Spleen (tissue), 11 donors: ENCODE measurements around the gene SPDYE4. TPM values are rescaled to one million over a fixed set of nuclear protein-coding genes. Genes with fewer than 3 reads are reported as not detected.

Experiments
- DNase-seq: peaks from one replicate; pipeline ENCODE4 v3.0.0-alpha.2; 2020
- H3K27ac ChIP-seq, 8 donors: fragments of 200-600 bp; sonication (generic) in 7 of 8; 1 replicate in 4 of 8; 2 replicates in 4 of 8; pipeline versions ENCODE4 v1.5.0 to v1.8.0; 2016 to 2021; ENCODE audit warnings: inconsistent platforms in 4 of 8, mild to moderate bottlenecking in 4 of 8, moderate library complexity in 1 of 8
- H3K27me3 ChIP-seq, 7 donors: fragments of 200-600 bp; sonication (generic) in 6 of 7; replicated peaks in 1 of 7; 1 replicate in 4 of 7; 2 replicates in 3 of 7; pipeline versions ENCODE4 v1.5.0 to v1.8.0; 2016 to 2021; ENCODE audit warnings: inconsistent platforms in 3 of 7, mild to moderate bottlenecking in 1 of 7
- H3K36me3 ChIP-seq, 6 donors: fragments of 200-600 bp; sonication (generic) in 5 of 6; 1 replicate in 4 of 6; 2 replicates in 2 of 6; pipeline versions ENCODE4 v1.5.0 to v1.8.0; 2016 to 2021; ENCODE audit warnings: inconsistent platforms in 2 of 6
- H3K4me1 ChIP-seq, 6 donors: fragments of 200-600 bp; sonication (generic) in 5 of 6; 1 replicate in 3 of 6; 2 replicates in 3 of 6; pipeline versions ENCODE4 v1.5.0 to v1.8.0; 2016 to 2021; ENCODE audit warnings: inconsistent platforms in 3 of 6
- H3K4me3 ChIP-seq, 8 donors: fragments of 200-600 bp; sonication (generic) in 7 of 8; 1 replicate in 4 of 8; 2 replicates in 4 of 8; pipeline versions ENCODE4 v1.5.0 to v1.8.0; 2016 to 2021; ENCODE audit warnings: inconsistent platforms in 4 of 8, mild to moderate bottlenecking in 4 of 8, moderate library complexity in 2 of 8
- H3K9me3 ChIP-seq, 8 donors: fragments of 200-600 bp; sonication (generic) in 7 of 8; 1 replicate in 4 of 8; 2 replicates in 4 of 8; pipeline versions ENCODE4 v1.5.0 to v1.8.0; 2016 to 2021; ENCODE audit warnings: inconsistent platforms in 4 of 8
- POLR2A ChIP-seq, 3 donors: fragments of 450-650 bp; IDR thresholded peaks; one replicate each; pipeline ENCODE4 v1.5.1; 2017; ENCODE audit warnings: antibody characterized with exemption in 3 of 3, mild to moderate bottlenecking in 1 of 3
- POLR2AphosphoS5 ChIP-seq, 3 donors: sonication (generic); formaldehyde crosslinking; IDR thresholded peaks; one replicate each; pipeline ENCODE4 v1.5.1; 2017; ENCODE audit warnings: antibody characterized with exemption in 3 of 3
- WGBS, 5 donors: extraction: QIAGEN DNeasy Blood & Tissue Kit in 3 of 5; methylation state at CpG; one replicate each; pipeline versions ENCODE4 v1.1.5 to v1.1.7; 2013 to 2018; 5-methylcytosine and 5-hydroxymethylcytosine counted together
- intact Hi-C: fragments of 100-400 bp; cut with DNase I; formaldehyde crosslinking; loops from one replicate; pipeline ENCODE4 v1.15.0; 2023; ENCODE audit warnings: low total_unique reads
- polyA plus RNA-seq, 3 donors: library from polyadenylated mRNA; stranded (reverse); fragments of 200-250 nt; gene quantifications; one replicate each; pipeline ENCODE4 v1.2.1, GENCODE V29; 2013
- total RNA-seq, 7 donors: library from RNA; depleted of rRNA in 3 of 7; stranded (reverse); fragments of >200 nt in 3 of 7; fragmentation: NEBNext Ultra II Directional in 4 of 7; extraction: Animal tissue kit (Norgen Biotek cat#: 25700) in 4 of 7; gene quantifications; one replicate each; pipeline versions ENCODE4 v1.1.0 to v1.2.1, GENCODE V29; 2016 to 2021
- TF ChIP-seq, protein P1 (sequence below), 11 experiments: fragments of 200-600 bp in 7 of 11; fragments of 450-650 bp in 4 of 11; sonication (generic) in 4 of 11; IDR thresholded peaks in 8 of 11; conservative IDR thresholded peaks in 3 of 11; 1 replicate in 7 of 11; 2 replicates in 4 of 11; pipeline versions ENCODE4 v1.4.0 to v1.8.0; 2016 to 2021; ENCODE audit warnings: antibody characterized with exemption in 11 of 11, inconsistent platforms in 4 of 11, mild to moderate bottlenecking in 1 of 11
- donor health status: healthy with polysubstance abuse.
- donor health status: DM: no; HTN: no; CAD: no; lungs with moderate emphysema.
- donor health status: DM: no; HTN: no; CAD: no.
- donor health status: Bipolar disorder and iron deficiency.
- donor health status: healthy.
- donor health status: DM: no; HTN: no; CAD: no.
- donor health status: DM: yes; HTN: yes; CAD: no.

Gene SPDYE4
- total and polyA plus RNA-seq, 10 donors = not detected

DNA sequence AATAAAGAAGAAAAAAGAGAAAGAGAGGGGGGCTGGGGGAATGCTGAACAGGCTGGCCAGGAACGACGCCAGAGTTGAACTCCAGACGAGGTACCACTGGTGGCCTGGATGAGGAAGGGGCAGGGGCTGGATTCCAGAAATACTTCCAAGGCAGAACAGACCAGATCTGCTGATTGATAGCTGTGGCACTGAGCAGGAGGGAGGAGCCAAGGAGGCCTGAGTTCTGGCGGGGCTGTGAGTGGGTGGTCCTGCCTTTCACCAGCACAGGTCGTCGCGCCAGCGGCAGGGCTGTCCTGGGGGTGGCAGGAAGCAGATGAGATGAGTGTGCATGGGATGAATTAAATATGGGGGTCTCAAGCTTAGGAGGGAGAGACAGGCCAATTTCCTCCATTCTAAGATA lies 19.2 kb downstream of the SPDYE4 start:
- 54 to 70% (median 61%) methylated on average over 8 of the region's 8 CpGs for WGBS, 5 donors
- Histone ChIP-seq H3K4me1 (peaks cover 0 to 14% (median 6%) of the 10 kb centered on the region in 6 donors), H3K27ac (no peak overlapping the region), H3K27me3 (peaks cover 0 to 46% (median 0%) of the 10 kb centered on the region in 7 donors), H3K9me3 (no peaks in the 10 kb centered on the region), H3K4me3 (no peak overlapping the region), H3K36me3 (no peaks in the 10 kb centered on the region)
- TF ChIP-seq, protein P1, sequence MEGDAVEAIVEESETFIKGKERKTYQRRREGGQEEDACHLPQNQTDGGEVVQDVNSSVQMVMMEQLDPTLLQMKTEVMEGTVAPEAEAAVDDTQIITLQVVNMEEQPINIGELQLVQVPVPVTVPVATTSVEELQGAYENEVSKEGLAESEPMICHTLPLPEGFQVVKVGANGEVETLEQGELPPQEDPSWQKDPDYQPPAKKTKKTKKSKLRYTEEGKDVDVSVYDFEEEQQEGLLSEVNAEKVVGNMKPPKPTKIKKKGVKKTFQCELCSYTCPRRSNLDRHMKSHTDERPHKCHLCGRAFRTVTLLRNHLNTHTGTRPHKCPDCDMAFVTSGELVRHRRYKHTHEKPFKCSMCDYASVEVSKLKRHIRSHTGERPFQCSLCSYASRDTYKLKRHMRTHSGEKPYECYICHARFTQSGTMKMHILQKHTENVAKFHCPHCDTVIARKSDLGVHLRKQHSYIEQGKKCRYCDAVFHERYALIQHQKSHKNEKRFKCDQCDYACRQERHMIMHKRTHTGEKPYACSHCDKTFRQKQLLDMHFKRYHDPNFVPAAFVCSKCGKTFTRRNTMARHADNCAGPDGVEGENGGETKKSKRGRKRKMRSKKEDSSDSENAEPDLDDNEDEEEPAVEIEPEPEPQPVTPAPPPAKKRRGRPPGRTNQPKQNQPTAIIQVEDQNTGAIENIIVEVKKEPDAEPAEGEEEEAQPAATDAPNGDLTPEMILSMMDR (IDR thresholded peaks at IDR 0.05 in 8 of 11, conservative IDR thresholded peaks at IDR 0.05 in 3 of 11) = no peak
- TF ChIP-seq POLR2AphosphoS5 (IDR thresholded peaks at IDR 0.05) = no peak
- no peak for TF ChIP-seq POLR2A (IDR thresholded peaks at IDR 0.05)
- DNase-seq = no peak
- intact Hi-C loops = no loop called here

DNA sequence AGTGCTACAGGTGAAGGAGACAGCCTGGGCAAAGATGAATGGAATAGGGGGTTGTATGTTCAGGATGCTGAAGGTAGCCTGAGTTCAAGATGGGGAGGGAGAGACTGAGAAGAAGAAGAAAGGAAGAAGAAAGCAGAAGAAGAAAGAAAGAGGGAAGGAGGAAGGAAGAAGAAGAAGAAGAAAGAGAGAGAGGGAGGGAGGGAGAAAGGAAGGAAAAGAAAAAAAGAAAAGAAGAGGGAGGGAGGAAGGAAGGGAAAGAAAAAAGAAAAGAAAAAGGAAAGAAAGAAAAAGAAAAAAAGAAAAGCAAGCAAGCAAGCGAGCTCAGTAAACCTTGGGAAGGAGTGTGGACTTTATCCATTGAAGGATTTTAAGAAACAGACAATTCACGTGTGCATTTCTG lies 21.6 kb downstream of the SPDYE4 start:
- no peak for DNase-seq

DNA sequence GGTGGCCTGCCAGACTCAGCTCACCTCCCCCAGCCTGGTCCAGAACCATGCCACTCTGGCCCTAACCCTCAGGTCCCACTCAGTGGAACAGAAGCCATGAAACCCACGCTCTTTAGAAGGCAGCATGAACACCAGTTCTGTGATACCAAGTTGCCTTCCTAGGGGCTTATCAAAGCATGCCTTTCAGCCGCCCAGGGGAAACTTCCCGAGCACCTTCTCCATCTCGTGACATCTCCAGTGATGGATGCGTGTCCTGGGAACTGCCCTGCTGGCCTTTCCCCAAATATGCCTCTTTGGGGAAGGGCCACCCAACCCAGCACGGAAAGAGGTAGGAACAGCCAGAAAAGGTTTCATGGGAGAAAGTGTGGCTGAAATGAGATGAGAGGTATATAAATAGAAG lies 22.0 kb downstream of the SPDYE4 start:
- WGBS, 5 donors = 74 to 81% (median 78%) methylated on average over 6 of the region's 6 CpGs
- H3K27me3 ChIP-seq = peaks cover 0 to 35% (median 0%) of the 10 kb centered on the region in 7 donors
- no peak overlapping the region for H3K27ac ChIP-seq
- no peak for TF ChIP-seq POLR2AphosphoS5 (IDR thresholded peaks at IDR 0.05)
- TF ChIP-seq, protein P1 (IDR thresholded peaks at IDR 0.05 in 8 of 11, conservative IDR thresholded peaks at IDR 0.05 in 3 of 11) = no peak
- TF ChIP-seq POLR2A (IDR thresholded peaks at IDR 0.05) = no peak
- H3K4me3 ChIP-seq = no peak overlapping the region
- H3K9me3 ChIP-seq = no peaks in the 10 kb centered on the region
- peak; percentile 7 for DNase-seq
- peaks cover 0 to 14% (median 6%) of the 10 kb centered on the region in 6 donors for H3K4me1 ChIP-seq
- intact Hi-C loops = no loop called here
- H3K36me3 ChIP-seq = no peaks in the 10 kb centered on the region

More for the DNA sequence above, 21.6 kb downstream of the SPDYE4 start:
- Histone ChIP-seq H3K27ac (no peak overlapping the region), H3K4me1 (peaks cover 0 to 14% (median 6%) of the 10 kb centered on the region in 6 donors), H3K27me3 (peaks cover 0 to 40% (median 0%) of the 10 kb centered on the region in 7 donors), H3K36me3 (no peaks in the 10 kb centered on the region), H3K4me3 (no peak overlapping the region), H3K9me3 (no peaks in the 10 kb centered on the region)
- intact Hi-C loops = no loop called here
- TF ChIP-seq, protein P1 (IDR thresholded peaks at IDR 0.05 in 8 of 11, conservative IDR thresholded peaks at IDR 0.05 in 3 of 11) = no peak
- TF ChIP-seq POLR2A (IDR thresholded peaks at IDR 0.05) = no peak
- 75 to 91% (median 83%) methylated on average over 2 of the region's 2 CpGs for WGBS, 5 donors

GRCh38 chr17:8735336-8735939 lies 22.9 kb downstream of the SPDYE4 start:
- H3K9me3 ChIP-seq = no peaks in the 10 kb centered on the region
- H3K4me3 ChIP-seq = no peak overlapping the region
- peaks cover 0 to 6% (median 1%) of the 10 kb centered on the region in 6 donors for H3K4me1 ChIP-seq
- DNase-seq = peak; percentile 43
- no peaks in the 10 kb centered on the region for H3K36me3 ChIP-seq
- WGBS, 5 donors = 84 to 93% (median 91%) methylated on average over 22 to 23 of the region's 23 CpGs
- H3K27me3 ChIP-seq = peaks cover 0 to 33% (median 0%) of the 10 kb centered on the region in 7 donors
- TF ChIP-seq POLR2A (IDR thresholded peaks at IDR 0.05) = no peak
- no peak for TF ChIP-seq POLR2AphosphoS5 (IDR thresholded peaks at IDR 0.05)
- TF ChIP-seq, protein P1 (IDR thresholded peaks at IDR 0.05 in 8 of 11, conservative IDR thresholded peaks at IDR 0.05 in 3 of 11) = no peak
- intact Hi-C loops = no loop called here
- H3K27ac ChIP-seq = no peak overlapping the region
